ENCODE measurements around the gene STAT4. TPM values are rescaled to one million over a fixed set of nuclear protein-coding genes. Genes with fewer than 3 reads are reported as not detected.

Gene STAT4
- total RNA-seq, 1 experiment from 2014 or later: not detected

- Histone ChIP-seq H3K4me3 (ENCODE audit: low read length) (no peak overlapping the region), H3K27me3 (ENCODE audit: low read length) (no peaks in the 10 kb centered on the region), H3K9ac (ENCODE audit: low read length) (no peak overlapping the region), H2AFZ (ENCODE audit: low read length) (no peak overlapping the region), H3K79me2 (ENCODE audit: low read length) (no peaks in the 10 kb centered on the region), H3K4me2 (ENCODE audit: low read depth, low read length, poor library complexity, severe bottlenecking) (no peak overlapping the region), H3K4me1 (ENCODE audit: low read length) (no peaks in the 10 kb centered on the region), H3K9me3 (ENCODE audit: low read length) (no peaks in the 10 kb centered on the region), H4K20me1 (ENCODE audit: insufficient read depth, low read depth, low read length) (no peaks in the 10 kb centered on the region), H3K9me2 (replicated peaks; ENCODE audit: insufficient read depth, low read length) (no peaks in the 10 kb centered on the region), H3K36me3 (ENCODE audit: insufficient read depth, low read length) (peaks cover 24% of the 10 kb centered on the region; the same call in 1 of the 2 replicates), H3K27ac (ENCODE audit: low read length) (no peak overlapping the region)
- DNase-seq: no peak
These were observed 162.9 kb downstream of the STAT4 start for GRCh38 chr2:190987938-190988337.

DNA sequence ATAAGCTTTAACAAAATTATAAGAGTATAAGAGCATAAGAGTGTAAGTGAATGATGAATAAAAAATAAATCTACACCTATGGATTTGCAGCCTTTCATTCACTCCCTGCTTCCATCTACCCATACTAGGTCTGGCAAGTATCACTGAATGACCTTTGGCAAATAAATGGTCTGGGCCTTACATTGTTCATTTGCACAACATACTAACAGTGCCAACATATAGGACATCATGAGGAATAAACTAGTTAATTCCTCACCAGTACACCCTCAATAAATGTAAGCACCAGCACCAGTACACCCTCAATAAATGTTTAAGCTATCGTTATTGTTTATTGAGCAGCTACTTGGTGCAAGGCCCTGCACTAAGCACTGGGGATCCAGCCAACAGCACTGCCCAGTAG, 163.7 kb downstream of the STAT4 start:
- no peaks in the 10 kb centered on the region for H3K79me2 ChIP-seq (ENCODE audit: low read length)
- no peak overlapping the region for H3K4me2 ChIP-seq (ENCODE audit: low read depth, low read length, poor library complexity, severe bottlenecking)
- no peak overlapping the region for H3K27ac ChIP-seq (ENCODE audit: low read length)
- no peaks in the 10 kb centered on the region for H3K27me3 ChIP-seq (ENCODE audit: low read length)
- no peak overlapping the region for H2AFZ ChIP-seq (ENCODE audit: low read length)
- H3K9me2 ChIP-seq (replicated peaks; ENCODE audit: insufficient read depth, low read length): no peaks in the 10 kb centered on the region
- no peaks in the 10 kb centered on the region for H3K9me3 ChIP-seq (ENCODE audit: low read length)
- H3K9ac ChIP-seq (ENCODE audit: low read length): no peak overlapping the region
- no peaks in the 10 kb centered on the region for H3K4me1 ChIP-seq (ENCODE audit: low read length)
- DNase-seq: no peak
- H3K4me3 ChIP-seq (ENCODE audit: low read length): no peak overlapping the region
- peaks cover 30% of the 10 kb centered on the region; the same call in 1 of the 2 replicates for H3K36me3 ChIP-seq (ENCODE audit: insufficient read depth, low read length)
- H4K20me1 ChIP-seq (ENCODE audit: insufficient read depth, low read depth, low read length): no peaks in the 10 kb centered on the region

- Histone ChIP-seq H3K4me1 (ENCODE audit: low read length) (no peaks in the 10 kb centered on the region), H2AFZ (ENCODE audit: low read length) (no peak overlapping the region), H3K9me3 (ENCODE audit: low read length) (no peaks in the 10 kb centered on the region), H3K4me2 (ENCODE audit: low read depth, low read length, poor library complexity, severe bottlenecking) (no peak overlapping the region), H4K20me1 (ENCODE audit: insufficient read depth, low read depth, low read length) (no peaks in the 10 kb centered on the region), H3K4me3 (ENCODE audit: low read length) (no peak overlapping the region), H3K9me2 (replicated peaks; ENCODE audit: insufficient read depth, low read length) (no peaks in the 10 kb centered on the region), H3K79me2 (ENCODE audit: low read length) (no peaks in the 10 kb centered on the region), H3K36me3 (ENCODE audit: insufficient read depth, low read length) (peaks cover 34% of the 10 kb centered on the region; the same call in 1 of the 2 replicates), H3K9ac (ENCODE audit: low read length) (no peak overlapping the region), H3K27ac (ENCODE audit: low read length) (no peak overlapping the region), H3K27me3 (ENCODE audit: low read length) (no peaks in the 10 kb centered on the region)
- no peak for DNase-seq
These were observed 164.4 kb downstream of the STAT4 start for GRCh38 chr2:190986221-190986953.

DNA sequence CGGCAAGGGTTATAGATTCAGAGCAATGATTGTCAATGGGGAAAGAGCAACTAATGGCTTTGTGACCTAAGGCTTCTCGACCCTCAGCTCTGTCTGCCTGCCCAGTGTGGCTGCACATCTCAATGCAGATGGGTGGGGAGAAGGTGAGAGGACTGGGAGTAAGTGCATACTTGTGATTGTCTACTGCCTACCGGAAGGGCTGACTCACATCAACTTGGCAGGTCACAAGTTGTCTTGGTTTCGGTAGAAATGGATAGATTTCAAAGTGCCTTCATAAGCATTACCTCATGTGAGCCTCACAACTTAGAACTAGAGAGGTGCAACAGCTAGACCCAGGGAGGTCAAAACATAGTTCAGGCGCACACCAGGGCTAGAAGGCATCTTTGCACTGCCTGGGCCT, 166.2 kb downstream of the STAT4 start:
- Histone ChIP-seq H3K9me3 (ENCODE audit: low read length) (no peaks in the 10 kb centered on the region), H3K9me2 (replicated peaks; ENCODE audit: insufficient read depth, low read length) (no peaks in the 10 kb centered on the region), H3K27ac (ENCODE audit: low read length) (no peak overlapping the region), H3K36me3 (ENCODE audit: insufficient read depth, low read length) (peaks cover 39% of the 10 kb centered on the region; the same call in 1 of the 2 replicates), H3K9ac (ENCODE audit: low read length) (no peak overlapping the region), H3K4me3 (ENCODE audit: low read length) (no peak overlapping the region), H3K4me1 (ENCODE audit: low read length) (no peaks in the 10 kb centered on the region), H2AFZ (ENCODE audit: low read length) (no peak overlapping the region), H4K20me1 (ENCODE audit: insufficient read depth, low read depth, low read length) (no peaks in the 10 kb centered on the region), H3K27me3 (ENCODE audit: low read length) (no peaks in the 10 kb centered on the region), H3K79me2 (ENCODE audit: low read length) (no peaks in the 10 kb centered on the region), H3K4me2 (ENCODE audit: low read depth, low read length, poor library complexity, severe bottlenecking) (no peak overlapping the region)
- no peak for DNase-seq

GRCh38 chr2:190982262-190983034, 168.3 kb downstream of the STAT4 start:
- Histone ChIP-seq H3K4me3 (ENCODE audit: low read length) (no peak overlapping the region), H3K9me3 (ENCODE audit: low read length) (no peaks in the 10 kb centered on the region), H3K36me3 (ENCODE audit: insufficient read depth, low read length) (peaks cover 49% of the 10 kb centered on the region; the same call in 1 of the 2 replicates), H2AFZ (ENCODE audit: low read length) (no peak overlapping the region), H3K27ac (ENCODE audit: low read length) (no peak overlapping the region), H3K9ac (ENCODE audit: low read length) (no peak overlapping the region), H3K4me2 (ENCODE audit: low read depth, low read length, poor library complexity, severe bottlenecking) (no peak overlapping the region), H3K9me2 (replicated peaks; ENCODE audit: insufficient read depth, low read length) (no peaks in the 10 kb centered on the region), H3K79me2 (ENCODE audit: low read length) (no peaks in the 10 kb centered on the region), H3K4me1 (ENCODE audit: low read length) (no peaks in the 10 kb centered on the region), H4K20me1 (ENCODE audit: insufficient read depth, low read depth, low read length) (no peaks in the 10 kb centered on the region), H3K27me3 (ENCODE audit: low read length) (no peaks in the 10 kb centered on the region)
- no peak for DNase-seq

DNA sequence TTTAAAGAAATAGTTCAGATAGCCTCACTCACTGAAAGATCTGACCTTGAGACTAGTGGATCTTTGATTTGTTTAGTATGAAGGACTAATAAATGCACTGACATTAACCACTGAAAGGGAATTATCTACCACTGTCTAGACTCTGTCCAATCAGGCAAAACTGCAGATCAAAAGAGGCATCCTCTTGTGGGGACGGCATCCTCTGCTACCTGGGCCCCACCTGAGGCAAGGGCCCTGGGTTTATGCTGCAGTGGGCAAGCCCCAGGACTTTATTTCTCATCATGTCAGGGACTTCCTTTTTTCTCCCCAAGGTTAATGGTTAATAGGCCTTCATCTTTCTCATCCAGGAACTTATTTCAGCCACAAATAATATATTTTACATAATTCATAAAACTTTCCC, 169.1 kb downstream of the STAT4 start:
- H3K9me3 ChIP-seq (ENCODE audit: low read length): no peaks in the 10 kb centered on the region
- peaks cover 49% of the 10 kb centered on the region; the same call in 1 of the 2 replicates for H3K36me3 ChIP-seq (ENCODE audit: insufficient read depth, low read length)
- no peaks in the 10 kb centered on the region for H4K20me1 ChIP-seq (ENCODE audit: insufficient read depth, low read depth, low read length)
- no peaks in the 10 kb centered on the region for H3K4me1 ChIP-seq (ENCODE audit: low read length)
- no peak overlapping the region for H3K27ac ChIP-seq (ENCODE audit: low read length)
- DNase-seq: no peak
- no peak overlapping the region for H2AFZ ChIP-seq (ENCODE audit: low read length)
- H3K9ac ChIP-seq (ENCODE audit: low read length): no peak overlapping the region
- no peaks in the 10 kb centered on the region for H3K79me2 ChIP-seq (ENCODE audit: low read length)
- no peak overlapping the region for H3K4me2 ChIP-seq (ENCODE audit: low read depth, low read length, poor library complexity, severe bottlenecking)
- no peaks in the 10 kb centered on the region for H3K9me2 ChIP-seq (replicated peaks; ENCODE audit: insufficient read depth, low read length)
- no peak overlapping the region for H3K4me3 ChIP-seq (ENCODE audit: low read length)
- no peaks in the 10 kb centered on the region for H3K27me3 ChIP-seq (ENCODE audit: low read length)

DNA sequence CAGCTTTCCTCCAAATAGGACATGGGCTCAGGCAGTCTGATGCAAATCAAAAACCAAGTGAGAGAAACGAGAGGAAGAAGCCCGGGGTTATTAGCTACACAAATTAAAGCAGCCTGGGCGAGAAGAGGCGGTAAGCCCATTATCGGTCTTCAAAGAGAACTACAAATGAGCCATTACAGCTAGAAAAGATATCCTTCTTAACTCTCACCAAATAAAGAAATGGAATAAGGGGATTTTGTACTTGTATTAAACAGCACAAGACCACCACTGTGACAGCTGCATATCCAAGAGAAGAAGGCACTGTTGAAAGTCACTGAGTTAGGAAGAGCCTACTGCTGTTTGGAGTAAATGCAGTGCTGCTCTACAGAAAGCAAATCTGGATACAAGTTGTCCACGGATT, 169.5 kb downstream of the STAT4 start:
- no peaks in the 10 kb centered on the region for H3K9me2 ChIP-seq (replicated peaks; ENCODE audit: insufficient read depth, low read length)
- DNase-seq: no peak
- H3K27ac ChIP-seq (ENCODE audit: low read length): no peak overlapping the region
- no peaks in the 10 kb centered on the region for H3K9me3 ChIP-seq (ENCODE audit: low read length)
- no peak overlapping the region for H3K9ac ChIP-seq (ENCODE audit: low read length)
- no peaks in the 10 kb centered on the region for H3K4me1 ChIP-seq (ENCODE audit: low read length)
- H3K4me2 ChIP-seq (ENCODE audit: low read depth, low read length, poor library complexity, severe bottlenecking): no peak overlapping the region
- no peak overlapping the region for H3K4me3 ChIP-seq (ENCODE audit: low read length)
- no peaks in the 10 kb centered on the region for H4K20me1 ChIP-seq (ENCODE audit: insufficient read depth, low read depth, low read length)
- no peak overlapping the region for H2AFZ ChIP-seq (ENCODE audit: low read length)
- peaks cover 49% of the 10 kb centered on the region; the same call in 1 of the 2 replicates for H3K36me3 ChIP-seq (ENCODE audit: insufficient read depth, low read length)
- H3K79me2 ChIP-seq (ENCODE audit: low read length): no peaks in the 10 kb centered on the region
- no peaks in the 10 kb centered on the region for H3K27me3 ChIP-seq (ENCODE audit: low read length)

DNA sequence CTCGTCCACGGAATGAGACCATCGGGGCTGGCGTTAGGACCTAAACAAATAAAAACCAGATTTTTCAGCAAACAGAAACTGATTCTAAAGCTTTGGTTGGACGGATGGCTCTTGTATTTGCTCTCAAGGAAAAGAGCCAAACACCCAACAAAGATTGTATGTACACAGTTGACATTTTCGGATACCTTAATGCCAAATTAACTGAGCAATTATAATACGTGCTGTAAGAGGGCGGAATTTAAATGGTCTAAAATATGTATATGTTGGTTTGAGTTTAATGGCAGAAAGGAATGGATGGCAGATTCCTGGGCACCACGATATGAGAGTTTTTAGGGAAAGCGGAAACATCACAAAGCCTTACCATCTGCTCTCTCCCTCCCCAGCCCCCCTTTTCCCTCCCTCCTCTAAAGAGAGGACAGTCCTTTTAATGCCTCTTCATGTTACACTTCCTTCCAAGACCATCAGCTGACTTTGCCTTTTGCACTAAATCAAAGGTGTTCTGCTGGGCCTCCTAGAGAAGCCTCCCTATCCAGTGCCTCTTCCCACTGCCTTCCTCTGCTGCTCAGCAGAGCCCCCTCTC, 170.1 kb downstream of the STAT4 start:
- no peak overlapping the region for H3K4me2 ChIP-seq (ENCODE audit: low read depth, low read length, poor library complexity, severe bottlenecking)
- no peaks in the 10 kb centered on the region for H3K9me2 ChIP-seq (replicated peaks; ENCODE audit: insufficient read depth, low read length)
- no peak overlapping the region for H3K27ac ChIP-seq (ENCODE audit: low read length)
- no peaks in the 10 kb centered on the region for H3K27me3 ChIP-seq (ENCODE audit: low read length)
- H3K79me2 ChIP-seq (ENCODE audit: low read length): no peaks in the 10 kb centered on the region
- H3K4me1 ChIP-seq (ENCODE audit: low read length): no peaks in the 10 kb centered on the region
- peaks cover 50% of the 10 kb centered on the region; the same call in 1 of the 2 replicates for H3K36me3 ChIP-seq (ENCODE audit: insufficient read depth, low read length)
- H3K9ac ChIP-seq (ENCODE audit: low read length): no peak overlapping the region
- no peaks in the 10 kb centered on the region for H3K9me3 ChIP-seq (ENCODE audit: low read length)
- H4K20me1 ChIP-seq (ENCODE audit: insufficient read depth, low read depth, low read length): no peaks in the 10 kb centered on the region
- H3K4me3 ChIP-seq (ENCODE audit: low read length): no peak overlapping the region
- H2AFZ ChIP-seq (ENCODE audit: low read length): no peak overlapping the region
- DNase-seq: no peak

All from Karpas-422 (cell line).